Inflammatory macrophage (primary cell): ENCODE measurements around the gene TRAPPC1.
A peak's percentile ranks its signal among the peaks of the same experiment; 100 is the strongest.
"Not testable (repeated sequence)": the region's sequence is repeated elsewhere in the genome, so short reads cannot be mapped to it uniquely, and the experiment has no call there.

Experiments
- DNase-seq, 2 donors: peaks; one replicate each; pipeline ENCODE4 v3.0.0-alpha.2; 2020 to 2022
- total RNA-seq, 18 experiments: gene quantifications; one replicate each; lab custom pipeline; 2026; ENCODE audit warnings: mixed read lengths in 6 of 18, inconsistent platforms in 2 of 18; lab: John Stamatoyannopoulos, UW

TRAPPC1 gene, protein sequence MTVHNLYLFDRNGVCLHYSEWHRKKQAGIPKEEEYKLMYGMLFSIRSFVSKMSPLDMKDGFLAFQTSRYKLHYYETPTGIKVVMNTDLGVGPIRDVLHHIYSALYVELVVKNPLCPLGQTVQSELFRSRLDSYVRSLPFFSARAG
- 5.7 to 20.6 (median 10.2) reads per million in 18 experiments for total RNA-seq

DNA sequence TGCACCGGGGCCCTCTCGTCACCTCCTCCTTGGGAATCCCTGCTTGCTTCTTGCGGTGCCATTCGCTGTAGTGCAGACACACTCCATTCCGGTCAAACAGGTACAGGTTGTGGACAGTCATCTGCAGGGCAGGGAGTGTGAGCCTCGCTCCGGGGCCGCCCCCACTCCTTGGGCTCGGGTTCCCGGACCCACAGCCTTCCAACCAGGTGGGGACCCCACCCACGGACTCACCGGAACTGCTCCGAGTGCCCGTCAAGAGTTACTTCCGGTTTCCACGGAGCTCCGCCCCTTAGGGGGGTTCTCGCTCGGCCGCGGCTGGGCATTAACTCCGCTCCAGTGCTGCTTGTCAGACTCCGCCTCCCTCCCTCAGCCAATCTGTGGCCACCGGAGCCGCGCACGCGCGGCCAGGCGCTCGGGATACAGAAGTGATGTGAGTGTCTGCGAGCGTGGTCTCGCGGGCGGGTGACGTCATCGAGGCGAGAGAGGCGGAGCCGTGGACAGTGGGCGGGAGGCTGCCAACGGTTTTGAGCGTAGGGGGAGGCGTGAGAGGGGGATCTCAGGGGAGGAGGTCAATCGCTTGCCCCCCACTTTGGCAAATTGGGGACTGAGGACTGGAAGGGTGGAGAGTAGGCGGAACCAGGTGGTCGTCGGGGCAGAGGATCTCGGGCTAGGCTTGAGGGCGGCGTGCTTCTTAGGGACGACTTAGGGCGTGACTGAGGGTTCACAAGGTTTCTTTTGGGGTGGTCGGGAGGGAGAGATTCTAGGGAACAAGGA, at the start of gene TRAPPC1, which contains the start of gene CNTROB:
TSS of gene TRAPPC1 (minus strand) at position 238 of the 774 bp plus-strand sequence. CDS start at position 121, 117 bp downstream.
TSS of gene CNTROB (plus strand) at position 498 of the 774 bp plus-strand sequence. CDS start 874 bp downstream, outside the sequence.
- DNase-seq: peak; percentile 99 to 100

DNA sequence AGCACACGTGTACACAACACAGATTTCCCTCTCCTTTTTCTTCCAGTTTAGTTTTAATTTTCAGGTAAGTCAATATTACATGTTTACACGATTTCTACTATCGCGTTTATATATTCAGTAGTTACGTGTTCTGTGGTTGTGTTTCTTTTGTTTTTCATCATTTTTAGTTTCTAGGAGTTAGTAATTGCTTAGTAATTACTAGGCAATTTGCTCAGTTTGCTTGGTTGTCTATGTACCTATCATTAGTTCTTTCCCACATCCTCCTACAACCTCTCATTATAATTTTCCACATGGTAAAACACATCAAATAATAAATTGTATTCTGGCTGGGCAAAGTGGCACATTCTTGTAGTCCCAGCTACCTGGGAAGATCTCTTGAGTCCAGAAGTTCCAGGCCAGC, 46.1 kb upstream of the TRAPPC1 start:
- no peak for DNase-seq

GRCh38 chr17:7977039-7977438, 45.3 kb upstream of the TRAPPC1 start:
- DNase-seq: no peak

GRCh38 chr17:7974638-7975131, 42.9 kb upstream of the TRAPPC1 start:
- peak in 1 of 2 donors; percentile 5 for DNase-seq

GRCh38 chr17:7972131-7972785, 40.5 kb upstream of the TRAPPC1 start:
- DNase-seq: no peak

DNA sequence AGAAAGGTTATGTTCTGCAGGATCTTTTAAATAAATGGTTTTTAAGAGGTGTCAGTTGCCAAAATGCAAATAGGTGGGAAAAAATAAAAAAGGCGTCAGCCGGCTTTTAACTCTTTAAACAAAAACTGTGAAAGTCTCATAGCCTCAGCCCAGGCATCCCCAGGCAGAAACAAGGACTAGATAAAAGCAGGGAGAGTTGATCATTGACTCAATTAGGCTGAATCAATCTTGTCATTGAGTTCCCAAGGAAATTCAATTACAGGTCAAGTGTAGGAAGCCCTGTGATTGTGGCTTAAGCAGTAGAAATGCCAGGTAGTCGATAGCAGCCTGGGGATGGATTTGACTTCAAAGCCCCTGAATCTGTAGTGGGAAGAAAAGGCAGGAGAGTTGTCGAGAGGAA, 39.9 kb upstream of the TRAPPC1 start:
- DNase-seq: no peak

GRCh38 chr17:7969433-7969832, 37.7 kb upstream of the TRAPPC1 start:
- peak; percentile 73 to 87 for DNase-seq

- DNase-seq: no peak
Observed at GRCh38 chr17:7967751-7968150, 36.0 kb upstream of the TRAPPC1 start.

GRCh38 chr17:7961421-7961820, 29.7 kb upstream of the TRAPPC1 start:
- no peak for DNase-seq

DNA sequence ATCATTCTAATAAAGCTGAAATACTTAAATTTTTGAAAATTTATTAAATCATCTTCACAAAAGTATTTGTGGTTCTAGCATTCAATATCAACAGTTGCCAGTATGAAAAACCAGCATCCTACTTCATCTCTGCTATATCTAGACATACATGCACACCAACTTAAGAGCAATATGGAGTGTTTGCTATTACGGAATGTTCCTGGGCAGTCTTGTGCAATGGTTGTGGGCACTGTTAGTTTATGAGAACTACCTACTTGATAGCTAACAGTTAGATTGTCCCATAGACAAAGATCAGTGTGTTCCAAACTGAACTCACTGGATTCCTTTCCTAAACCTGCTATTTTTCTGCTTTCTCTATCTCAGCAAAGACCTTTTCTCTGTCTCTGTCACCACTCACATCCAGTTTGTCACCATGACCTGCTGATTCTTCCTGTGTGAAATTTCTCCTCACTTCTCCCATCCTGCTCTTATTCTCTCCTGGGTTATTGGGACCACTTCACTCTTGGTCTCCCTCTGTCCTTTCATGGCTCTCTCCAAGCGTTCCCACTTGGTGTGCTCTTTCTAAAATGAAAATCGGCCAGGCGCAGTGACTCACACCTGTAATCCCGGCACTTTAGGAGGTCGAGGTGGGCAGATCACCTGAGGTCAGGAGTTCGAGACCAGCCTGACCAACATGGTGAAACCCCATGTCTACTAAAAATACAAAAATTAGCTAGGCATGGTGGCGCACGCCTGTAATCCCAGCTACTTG, 27.9 kb upstream of the TRAPPC1 start:
- DNase-seq: peak; percentile 51 to 69

DNA sequence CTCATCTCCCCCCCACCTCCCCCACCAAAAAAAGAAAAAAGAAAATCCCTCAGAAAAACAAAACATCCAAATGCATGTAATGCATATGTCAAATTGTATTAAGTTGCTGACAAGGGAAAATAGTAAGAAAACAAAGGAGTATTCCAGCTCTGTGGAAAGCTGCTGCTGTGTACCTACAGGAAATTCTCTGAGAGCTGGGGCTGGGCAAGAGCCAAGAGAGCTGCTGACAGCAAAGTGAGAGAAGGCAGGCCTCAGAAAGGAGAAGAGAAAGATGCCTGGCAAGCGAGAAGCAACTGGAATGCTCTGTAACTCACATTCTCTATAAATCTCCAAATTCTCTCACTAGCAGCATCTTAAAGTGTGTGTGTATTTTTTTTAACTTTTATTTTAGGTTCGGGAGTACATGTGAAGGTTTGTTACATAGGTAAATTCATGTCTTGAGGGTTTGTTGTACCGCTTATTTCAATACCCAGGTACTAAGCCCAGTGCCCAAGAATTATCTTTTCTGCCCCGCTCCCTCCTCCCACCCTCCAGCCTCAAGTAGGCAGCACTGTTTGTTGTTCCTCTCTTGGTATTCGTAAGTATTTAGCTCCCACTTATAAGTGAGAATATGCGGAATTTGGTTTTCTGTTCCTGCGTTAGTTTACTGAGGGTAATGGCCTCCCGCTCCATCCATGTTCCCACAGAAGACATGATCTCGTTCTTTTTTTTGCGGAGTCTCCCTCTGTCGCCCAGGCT, 24.7 kb upstream of the TRAPPC1 start:
- no peak for DNase-seq

- DNase-seq: no peak
Observed at GRCh38 chr17:7955414-7956227, 23.9 kb upstream of the TRAPPC1 start.

GRCh38 chr17:7953266-7953665, 21.5 kb upstream of the TRAPPC1 start:
- DNase-seq: not testable (repeated sequence)

DNA sequence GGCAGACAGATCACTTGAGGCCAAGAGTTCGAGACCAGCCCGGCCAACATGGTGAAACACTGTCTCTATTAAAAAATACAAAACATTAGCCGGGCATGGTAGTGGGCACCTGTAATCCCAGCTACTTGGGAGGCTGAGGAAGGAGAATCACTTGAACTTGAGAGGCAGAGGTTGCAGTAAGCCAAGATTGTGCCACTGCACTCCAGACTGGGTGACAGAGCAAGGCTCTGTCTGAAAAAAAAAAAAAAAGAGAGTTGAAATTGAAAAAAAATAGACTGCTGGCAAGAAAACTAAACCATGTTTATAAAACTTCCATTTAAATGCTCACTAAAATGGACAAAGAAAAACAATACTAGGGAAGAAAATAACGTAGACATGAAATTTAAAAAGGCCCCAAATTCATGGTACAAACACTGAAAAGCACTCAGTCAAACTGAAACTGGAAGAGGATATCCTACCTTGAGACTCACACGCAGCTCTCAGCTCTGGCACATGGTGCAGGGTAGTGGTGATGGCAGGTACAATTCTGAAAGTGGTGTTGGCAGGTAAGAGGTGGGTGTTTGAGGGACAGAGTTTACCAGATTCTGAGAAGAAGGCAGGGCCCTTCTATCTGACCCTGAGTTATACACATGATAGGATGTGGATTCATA, 19.5 kb upstream of the TRAPPC1 start:
- no peak for DNase-seq

- no peak for DNase-seq
Observed at GRCh38 chr17:7950578-7950977, 18.8 kb upstream of the TRAPPC1 start.

DNA sequence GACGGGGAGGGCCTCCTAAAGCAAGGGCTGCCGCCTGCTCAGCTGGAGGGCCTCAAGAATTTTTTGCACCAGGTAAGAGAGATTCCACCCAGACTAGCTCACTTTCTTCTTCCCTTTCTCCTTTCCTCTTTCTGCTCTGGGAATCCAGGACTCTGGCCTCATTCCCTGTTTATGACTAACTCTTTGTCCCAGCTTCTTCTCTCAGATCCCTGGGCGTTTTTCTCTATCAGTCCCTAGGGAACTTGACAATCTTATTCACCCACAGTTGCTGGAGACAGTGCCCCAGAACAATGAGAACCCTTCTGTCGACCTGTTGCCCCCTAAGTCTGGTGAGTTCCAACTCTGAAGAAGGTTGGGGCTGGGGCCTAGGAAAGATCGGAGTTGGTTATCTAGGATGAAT, 15.9 kb upstream of the TRAPPC1 start:
- no peak for DNase-seq

- DNase-seq: no peak
Observed at GRCh38 chr17:7946441-7946840, 14.7 kb upstream of the TRAPPC1 start.

DNA sequence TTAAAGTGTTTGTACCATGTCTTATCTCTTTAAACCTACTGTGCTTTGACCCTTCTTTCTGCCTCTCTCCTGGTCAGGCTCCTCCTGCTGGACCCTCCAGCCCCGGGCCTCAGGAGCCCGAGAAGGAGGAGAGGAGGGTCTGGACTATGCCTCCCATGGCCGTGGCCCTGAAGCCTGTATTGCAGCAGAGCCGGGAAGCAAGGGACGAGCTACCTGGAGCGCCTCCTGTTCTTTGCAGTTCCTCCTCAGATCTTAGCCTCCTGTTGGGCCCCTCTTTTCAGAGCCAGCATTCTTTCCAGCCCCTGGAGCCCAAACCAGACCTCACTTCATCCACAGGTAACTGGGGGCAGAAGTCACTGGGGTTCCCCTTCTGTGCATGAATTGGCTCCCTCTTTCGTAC, 13.9 kb upstream of the TRAPPC1 start:
- no peak for DNase-seq

DNA sequence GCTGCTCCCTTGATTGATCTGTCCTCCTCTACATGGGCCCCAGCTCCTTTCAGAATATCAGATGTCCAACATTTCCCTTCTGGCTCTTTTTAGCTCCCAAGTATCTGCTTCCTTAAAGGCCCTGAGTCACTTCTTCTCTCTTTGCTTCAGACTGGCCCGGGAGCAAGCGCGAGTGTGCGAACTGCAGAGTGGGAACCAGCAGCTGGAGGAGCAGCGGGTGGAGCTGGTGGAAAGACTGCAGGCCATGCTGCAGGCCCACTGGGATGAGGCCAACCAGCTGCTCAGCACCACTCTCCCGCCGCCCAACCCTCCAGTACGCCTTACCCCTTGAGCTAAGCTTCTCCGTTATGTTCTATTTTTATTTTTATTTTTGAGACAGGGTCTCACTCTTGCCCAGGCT, 12.6 kb upstream of the TRAPPC1 start:
- DNase-seq: no peak

GRCh38 chr17:7943291-7943690, 11.5 kb upstream of the TRAPPC1 start:
- no peak for DNase-seq
